Fibroblast of lung (primary cell): ENCODE results near the gene RRAD. TPM values are rescaled to one million over a fixed set of nuclear protein-coding genes. Genes with fewer than 3 reads are reported as not detected.
"Not testable (repeated sequence)": the region's sequence is repeated elsewhere in the genome, so short reads cannot be mapped to it uniquely, and the experiment has no call there.

ENCODE experiments used
- DNase-seq, 2 donors: peaks; one replicate each; pipeline versions ENCODE4 v3.0.0 to v3.0.0-alpha.2; 2010; ENCODE audit warnings: low read depth in 2 of 2
- H2AFZ ChIP-seq: 2 replicates; pipeline ENCODE4 v1.5.1; 2012; ENCODE audit warnings: low read length, control low read depth, inconsistent platforms
- H3K27ac ChIP-seq: 2 replicates; pipeline ENCODE4 v1.5.1; 2011; ENCODE audit warnings: low read length, control low read depth; ENCODE audit not compliant: insufficient read depth
- H3K27me3 ChIP-seq: 2 replicates; pipeline ENCODE4 v1.5.1; 2011; ENCODE audit warnings: mild to moderate bottlenecking, low read length; ENCODE audit not compliant: control insufficient read depth, insufficient read depth
- H3K36me3 ChIP-seq: 2 replicates; pipeline ENCODE4 v1.5.1; 2011; ENCODE audit warnings: low read length; ENCODE audit not compliant: control insufficient read depth, insufficient read depth
- H3K4me1 ChIP-seq: 2 replicates; pipeline ENCODE4 v1.5.1; 2011; ENCODE audit warnings: low read length; ENCODE audit not compliant: control insufficient read depth, insufficient read depth; ENCODE audit errors: extremely low read depth
- H3K4me2 ChIP-seq: 2 replicates; pipeline ENCODE4 v1.5.1; 2011; ENCODE audit warnings: low read length, control low read depth; ENCODE audit not compliant: insufficient read depth; ENCODE audit errors: extremely low read depth
- H3K4me3 ChIP-seq, 4 experiments: fragments of 200-600 bp in 1 of 4; sonication (generic) in 1 of 4; replicated peaks in 1 of 4; 2 replicates each; pipeline ENCODE4 v1.5.1; 2011 to 2016; ENCODE audit warnings: low read length in 4 of 4, low read depth in 3 of 4, mild to moderate bottlenecking in 3 of 4, control low read depth in 2 of 4, inconsistent platforms in 1 of 4, mixed read lengths in 1 of 4; ENCODE audit not compliant: insufficient read depth in 1 of 4; ENCODE audit errors: control extremely low read depth in 1 of 4
- H3K79me2 ChIP-seq: 2 replicates; pipeline ENCODE4 v1.5.1; 2012; ENCODE audit warnings: mild to moderate bottlenecking, low read length, inconsistent platforms; ENCODE audit not compliant: control insufficient read depth, insufficient read depth
- H3K9ac ChIP-seq: 2 replicates; pipeline ENCODE4 v1.5.1; 2011; ENCODE audit warnings: mild to moderate bottlenecking, low read length, control low read depth; ENCODE audit not compliant: insufficient read depth
- H3K9me3 ChIP-seq: 2 replicates; pipeline ENCODE4 v1.5.1; 2012; ENCODE audit warnings: low read depth, low read length; ENCODE audit not compliant: control insufficient read depth, insufficient read depth
- H4K20me1 ChIP-seq: 2 replicates; pipeline ENCODE4 v1.5.1; 2011; ENCODE audit warnings: low read length; ENCODE audit not compliant: control insufficient read depth, insufficient read depth; ENCODE audit errors: extremely low read depth
- CTCF ChIP-seq, 2 donors: IDR thresholded peaks in 1 of 2; conservative IDR thresholded peaks in 1 of 2; 1 replicate in 1 of 2; 2 replicates in 1 of 2; pipeline ENCODE4 v1.5.1; 2011 to 2012; ENCODE audit warnings: low read length in 2 of 2, control low read depth in 1 of 2, inconsistent platforms in 1 of 2, low read depth in 1 of 2, mild to moderate bottlenecking in 1 of 2
- EZH2 ChIP-seq: IDR thresholded peaks from 2 replicates; pipeline ENCODE4 v1.5.1; 2012; ENCODE audit warnings: low read length, control low read depth, mild to moderate bottlenecking; ENCODE audit errors: missing control alignments
- polyA minus RNA-seq: library from RNA; depleted of rRNA, polyadenylated mRNA; stranded (reverse); fragments of >200 nt; gene quantifications from 2 replicates; pipeline ENCODE4 v1.2.3, GENCODE V29; 2011; ENCODE audit warnings: low replicate concordance
- polyA plus RNA-seq, 2 donors: library from polyadenylated mRNA; depleted of rRNA in 1 of 2; stranded (reverse) in 1 of 2; unstranded in 1 of 2; fragments of >200 nt; gene quantifications; 2 replicates each; pipeline ENCODE4 v1.2.1, GENCODE V29; 2011 to 2012; ENCODE audit warnings: missing spikeins in 1 of 2
- total RNA-seq: library from RNA; depleted of rRNA; stranded (reverse); fragments of >200 nt; gene quantifications from 2 replicates; pipeline ENCODE4 v1.2.1, GENCODE V29; 2014

RRAD gene, protein sequence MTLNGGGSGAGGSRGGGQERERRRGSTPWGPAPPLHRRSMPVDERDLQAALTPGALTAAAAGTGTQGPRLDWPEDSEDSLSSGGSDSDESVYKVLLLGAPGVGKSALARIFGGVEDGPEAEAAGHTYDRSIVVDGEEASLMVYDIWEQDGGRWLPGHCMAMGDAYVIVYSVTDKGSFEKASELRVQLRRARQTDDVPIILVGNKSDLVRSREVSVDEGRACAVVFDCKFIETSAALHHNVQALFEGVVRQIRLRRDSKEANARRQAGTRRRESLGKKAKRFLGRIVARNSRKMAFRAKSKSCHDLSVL
- 41.1 and 83.7 TPM in 2 replicates for total RNA-seq
- polyA plus RNA-seq: 7.8 and 11.6 TPM in 2 replicates
- polyA plus RNA-seq (2012): 16.7 and 19.7 TPM in 2 replicates
- polyA minus RNA-seq: 3.4 and 4.5 TPM in 2 replicates

DNA sequence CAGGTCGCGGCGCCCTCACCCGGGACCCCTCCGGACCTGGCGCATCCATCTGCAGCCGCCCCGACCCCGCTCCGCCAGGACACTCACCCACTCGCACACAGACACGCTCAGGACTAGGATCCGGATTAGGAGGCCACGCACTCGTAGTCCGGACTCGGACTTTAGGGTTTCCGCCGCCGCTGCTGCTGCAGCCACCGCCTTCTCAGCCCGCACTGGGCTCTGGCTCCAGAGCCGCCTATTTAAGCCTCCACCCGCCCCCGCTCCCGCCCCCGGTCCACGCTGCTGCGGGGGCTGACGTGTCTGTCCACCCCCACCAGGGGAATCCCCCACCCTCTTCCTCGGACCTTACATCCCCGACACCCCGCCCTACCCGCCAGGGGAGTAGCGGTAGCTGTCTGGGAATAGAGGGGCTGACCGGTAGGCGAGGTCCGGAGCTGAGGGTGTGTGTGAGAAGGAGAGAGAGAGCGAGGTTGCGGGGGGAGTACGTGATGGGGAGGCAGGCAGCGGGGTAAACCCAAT, at the start of gene RRAD:
RRAD (minus strand) TSS at position 214 of the 519 bp plus-strand sequence. CDS start 356 bp downstream, outside the sequence.
- DNase-seq: peak; percentile 22 to 29
- peaks cover 3% of the 10 kb centered on the region for H3K36me3 ChIP-seq
- H3K4me1 ChIP-seq: peaks cover 36% of the 10 kb centered on the region
- H3K4me3 ChIP-seq: peak within 1 kb of the TSS in 3 of 4 experiments; percentile 46 to 67 (median 50)
- TF ChIP-seq CTCF (conservative IDR thresholded peaks at IDR 0.05 in 1 of 2, IDR thresholded peaks at IDR 0.05 in 1 of 2; ENCODE audit: low read depth in 1 of 2, low read length in 2 of 2) (no peak), EZH2 (no peak)
- no peaks in the 10 kb centered on the region for H4K20me1 ChIP-seq
- H3K79me2 ChIP-seq: no peaks in the 10 kb centered on the region
- peaks cover 2% of the 10 kb centered on the region for H3K27me3 ChIP-seq
- peak within 1 kb of the TSS; percentile 83 for H3K4me2 ChIP-seq
- H3K9me3 ChIP-seq: no peaks in the 10 kb centered on the region
- peak within 1 kb of the TSS; percentile 78 for H3K27ac ChIP-seq
- peak within 1 kb of the TSS; percentile 57 for H3K9ac ChIP-seq
- no peak within 1 kb of the TSS for H2AFZ ChIP-seq

DNA sequence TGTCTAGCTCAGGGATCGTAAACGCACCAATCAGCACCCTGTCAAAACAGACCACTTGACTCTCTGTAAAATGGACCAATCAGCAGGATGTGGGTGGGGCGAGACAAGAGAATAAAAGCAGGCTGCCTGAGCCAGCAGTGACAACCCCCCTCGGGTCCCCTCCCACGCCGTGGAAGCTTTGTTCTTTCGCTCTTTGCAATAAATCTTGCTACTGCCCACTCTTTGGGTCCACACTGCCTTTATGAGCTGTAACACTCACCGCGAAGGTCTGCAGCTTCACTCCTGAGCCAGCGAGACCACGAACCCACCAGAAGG, 49.6 kb upstream of the RRAD start:
- not testable (repeated sequence) for H3K4me3 ChIP-seq, H3K36me3 ChIP-seq, H3K27me3 ChIP-seq, H3K4me2 ChIP-seq, H3K4me1 ChIP-seq, H4K20me1 ChIP-seq, H3K79me2 ChIP-seq, H3K27ac ChIP-seq, H3K9ac ChIP-seq, DNase-seq, H3K9me3 ChIP-seq, H2AFZ ChIP-seq

GRCh38 chr16:66974156-66974931, 49.0 kb upstream of the RRAD start:
- not testable (repeated sequence) for H3K79me2 ChIP-seq, H2AFZ ChIP-seq, H3K9ac ChIP-seq, DNase-seq, H3K36me3 ChIP-seq, H4K20me1 ChIP-seq, H3K4me3 ChIP-seq, H3K4me1 ChIP-seq, H3K9me3 ChIP-seq, H3K4me2 ChIP-seq, H3K27ac ChIP-seq, H3K27me3 ChIP-seq
